A673 (cell line): ENCODE measurements around the gene AGBL4.

Source experiments
- EZH2 ChIP-seq: fragments of 200-600 bp; sonication (generic); IDR thresholded peaks from 2 replicates; pipeline ENCODE4 v1.6.1; 2017; ENCODE audit warnings: borderline replicate concordance, low read depth, mild to moderate bottlenecking, mixed read lengths, antibody characterized with exemption, low read length; ENCODE audit not compliant: poor library complexity, severe bottlenecking
- TF ChIP-seq, protein P1 (sequence below): fragments of 300-800, 200-600 bp; sonication (generic); conservative IDR thresholded peaks from 2 replicates; pipeline ENCODE4 v1.5.1; 2017; ENCODE audit warnings: low read depth, mild to moderate bottlenecking, antibody characterized with exemption, low read length, moderate library complexity, mixed read lengths

DNA sequence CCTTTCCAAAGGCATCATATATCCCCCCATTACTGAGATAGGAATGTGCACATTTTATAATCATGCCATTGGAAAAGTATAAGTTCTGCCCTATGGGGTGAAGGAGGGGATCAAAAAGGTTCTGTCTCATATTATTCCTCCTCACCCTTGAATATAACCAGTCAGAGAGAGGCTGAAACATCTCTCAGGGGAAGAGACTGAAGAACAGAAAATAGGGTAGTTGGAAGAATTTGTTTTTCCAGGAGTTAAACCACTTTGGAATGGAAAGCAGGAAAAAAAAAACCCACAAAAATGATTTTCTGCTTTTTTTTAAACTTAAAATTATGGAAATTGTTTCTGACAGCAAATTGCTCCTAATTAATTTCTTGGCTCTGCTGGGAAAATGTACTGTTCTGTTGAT is 1194.3 kb downstream of the AGBL4 start:
- TF ChIP-seq, protein P1, sequence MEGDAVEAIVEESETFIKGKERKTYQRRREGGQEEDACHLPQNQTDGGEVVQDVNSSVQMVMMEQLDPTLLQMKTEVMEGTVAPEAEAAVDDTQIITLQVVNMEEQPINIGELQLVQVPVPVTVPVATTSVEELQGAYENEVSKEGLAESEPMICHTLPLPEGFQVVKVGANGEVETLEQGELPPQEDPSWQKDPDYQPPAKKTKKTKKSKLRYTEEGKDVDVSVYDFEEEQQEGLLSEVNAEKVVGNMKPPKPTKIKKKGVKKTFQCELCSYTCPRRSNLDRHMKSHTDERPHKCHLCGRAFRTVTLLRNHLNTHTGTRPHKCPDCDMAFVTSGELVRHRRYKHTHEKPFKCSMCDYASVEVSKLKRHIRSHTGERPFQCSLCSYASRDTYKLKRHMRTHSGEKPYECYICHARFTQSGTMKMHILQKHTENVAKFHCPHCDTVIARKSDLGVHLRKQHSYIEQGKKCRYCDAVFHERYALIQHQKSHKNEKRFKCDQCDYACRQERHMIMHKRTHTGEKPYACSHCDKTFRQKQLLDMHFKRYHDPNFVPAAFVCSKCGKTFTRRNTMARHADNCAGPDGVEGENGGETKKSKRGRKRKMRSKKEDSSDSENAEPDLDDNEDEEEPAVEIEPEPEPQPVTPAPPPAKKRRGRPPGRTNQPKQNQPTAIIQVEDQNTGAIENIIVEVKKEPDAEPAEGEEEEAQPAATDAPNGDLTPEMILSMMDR, result no peak
- no peak for TF ChIP-seq EZH2
